Body of pancreas (tissue), 4 donors: Measurements from ENCODE around the gene TNFRSF4.
A peak's percentile ranks its signal among the peaks of the same experiment; 100 is the strongest.

Experiments
- CTCF ChIP-seq, 7 experiments: fragments of 450-650 bp in 4 of 7; fragments of 200-600 bp in 3 of 7; sonication (generic) in 3 of 7; IDR thresholded peaks; one replicate each; pipeline ENCODE4 v1.5.1; 2016 to 2019; ENCODE audit warnings: antibody characterized with exemption in 7 of 7
- POLR2A ChIP-seq, 3 donors: fragments of 450-650 bp; IDR thresholded peaks; one replicate each; pipeline ENCODE4 v1.6.1; 2016; ENCODE audit warnings: antibody characterized with exemption in 3 of 3, mild to moderate bottlenecking in 2 of 3

GRCh38 chr1:1230656-1231399 is 16.9 kb upstream of the TNFRSF4 start:
- TF ChIP-seq CTCF (IDR thresholded peaks at IDR 0.05) (peak in 3 of 7 experiments; percentile 10 to 33 (median 30)), POLR2A (IDR thresholded peaks at IDR 0.05) (no peak)
